K562 (cell line): ENCODE data around the gene PTGES3. TPM values are rescaled to one million over a fixed set of nuclear protein-coding genes. Genes with fewer than 3 reads are reported as not detected.

Source experiments
- CC2D1A ChIP-seq: fragments of 450-650 bp; IDR thresholded peaks from 2 replicates; pipeline ENCODE4 v1.6.1; 2017; ENCODE audit warnings: mild to moderate bottlenecking
- FIP1L1 ChIP-seq: fragments of 200-400 bp; formaldehyde crosslinking; IDR thresholded peaks from 2 replicates; pipeline ENCODE4 v1.6.1; 2018; ENCODE audit warnings: mild to moderate bottlenecking, low read depth, low read length; ENCODE audit not compliant: poor library complexity, severe bottlenecking
- KDM2B ChIP-seq: fragments of 250-450 bp; sonication (Bioruptor Pico); IDR thresholded peaks from 2 replicates; pipeline ENCODE4 v1.8.0; 2021; ENCODE audit warnings: mild to moderate bottlenecking, moderate library complexity
- PYGO2 ChIP-seq: fragments of 450-650 bp; IDR thresholded peaks from 2 replicates; pipeline ENCODE4 v1.6.1; 2016; ENCODE audit warnings: mild to moderate bottlenecking, missing genetic modification characterization, moderate library complexity, missing compliant biosample characterization
- ZNF282 ChIP-seq: sonication (generic); formaldehyde crosslinking; IDR thresholded peaks from 2 replicates; pipeline ENCODE4 v1.8.1; 2023; ENCODE audit warnings: missing genetic modification reagents
- ZNF354B ChIP-seq: fragments of 250-450 bp; sonication (Bioruptor Pico); IDR thresholded peaks from 2 replicates; pipeline ENCODE4 v1.4.0; 2020
- ZNF444 ChIP-seq: fragments of 250-450 bp; sonication (Bioruptor Pico); IDR thresholded peaks from 2 replicates; pipeline ENCODE4 v1.4.0; 2020; ENCODE audit warnings: mild to moderate bottlenecking, moderate library complexity
- ZNF77 ChIP-seq: fragments of 250-450 bp; sonication (Bioruptor Pico); IDR thresholded peaks from 2 replicates; pipeline ENCODE4 v1.5.0; 2020
- polyA plus RNA-seq, 8 experiments: library from polyadenylated mRNA; depleted of rRNA in 4 of 8; stranded (reverse) in 5 of 8; unstranded in 3 of 8; fragments of >200 nt; fragmentation: Nextera tagmentation in 2 of 8; fragmentation: Illumina TruSeq in 1 of 8; extraction: Ambion mirVana in 2 of 8; extraction: Trizol in 1 of 8; gene quantifications; 2 replicates each; pipeline versions ENCODE4 v1.2.1 to v1.2.3, GENCODE V29; 2011 to 2014; ENCODE audit warnings: inconsistent platforms in 1 of 8, missing spikeins in 1 of 8
- total RNA-seq, 7 experiments: library from RNA; depleted of rRNA in 6 of 7; stranded (reverse); fragments of >200 nt in 6 of 7; fragmentation: Illumina TruSeq in 2 of 7; extraction: Trizol in 2 of 7; gene quantifications; 2 replicates each; pipeline versions ENCODE4 v1.2.1 to v1.2.3, GENCODE V29; 2011 to 2021; ENCODE audit warnings: low replicate concordance in 1 of 7
- TF ChIP-seq, protein P1 (sequence below): sonication (generic); formaldehyde crosslinking; IDR thresholded peaks from 2 replicates; pipeline ENCODE4 v1.4.0; 2020; ENCODE audit warnings: mild to moderate bottlenecking, missing genetic modification reagents
- TF ChIP-seq, protein P2 (sequence below): sonication (generic); formaldehyde crosslinking; IDR thresholded peaks from 2 replicates; pipeline ENCODE4 v1.8.0; 2022; ENCODE audit warnings: missing genetic modification reagents, mild to moderate bottlenecking, moderate library complexity, borderline replicate concordance
- TF ChIP-seq, protein P3 (sequence below): sonication (generic); formaldehyde crosslinking; IDR thresholded peaks from 2 replicates; pipeline ENCODE4 v1.9.0; 2022; ENCODE audit warnings: mild to moderate bottlenecking, missing genetic modification reagents
- TF ChIP-seq, protein P4 (sequence below): fragments of 250-450 bp; sonication (Bioruptor Pico); IDR thresholded peaks from 2 replicates; pipeline ENCODE4 v1.8.0; 2022; ENCODE audit warnings: inconsistent platforms, mild to moderate bottlenecking, moderate library complexity, borderline replicate concordance
- TF ChIP-seq, protein P5 (sequence below): fragments of 450-650 bp; formaldehyde crosslinking; IDR thresholded peaks from 2 replicates; pipeline ENCODE4 v1.4.0; 2020; ENCODE audit warnings: mild to moderate bottlenecking, moderate library complexity
- TF ChIP-seq, protein P6 (sequence below): IDR thresholded peaks from 2 replicates; pipeline ENCODE4 v1.6.1; 2014; ENCODE audit warnings: antibody characterized with exemption
- TF ChIP-seq, protein P7 (sequence below): conservative IDR thresholded peaks from 2 replicates; pipeline ENCODE4 v1.6.1; 2011; ENCODE audit warnings: low read depth, mild to moderate bottlenecking, low read length; ENCODE audit not compliant: control insufficient read depth

Gene PTGES3
- total and polyA plus RNA-seq, 9 of the 15 experiments (the other 6 are each of a cell fraction or from before 2014, with no cell fraction given) = 163 to 501 (median 213) TPM

DNA sequence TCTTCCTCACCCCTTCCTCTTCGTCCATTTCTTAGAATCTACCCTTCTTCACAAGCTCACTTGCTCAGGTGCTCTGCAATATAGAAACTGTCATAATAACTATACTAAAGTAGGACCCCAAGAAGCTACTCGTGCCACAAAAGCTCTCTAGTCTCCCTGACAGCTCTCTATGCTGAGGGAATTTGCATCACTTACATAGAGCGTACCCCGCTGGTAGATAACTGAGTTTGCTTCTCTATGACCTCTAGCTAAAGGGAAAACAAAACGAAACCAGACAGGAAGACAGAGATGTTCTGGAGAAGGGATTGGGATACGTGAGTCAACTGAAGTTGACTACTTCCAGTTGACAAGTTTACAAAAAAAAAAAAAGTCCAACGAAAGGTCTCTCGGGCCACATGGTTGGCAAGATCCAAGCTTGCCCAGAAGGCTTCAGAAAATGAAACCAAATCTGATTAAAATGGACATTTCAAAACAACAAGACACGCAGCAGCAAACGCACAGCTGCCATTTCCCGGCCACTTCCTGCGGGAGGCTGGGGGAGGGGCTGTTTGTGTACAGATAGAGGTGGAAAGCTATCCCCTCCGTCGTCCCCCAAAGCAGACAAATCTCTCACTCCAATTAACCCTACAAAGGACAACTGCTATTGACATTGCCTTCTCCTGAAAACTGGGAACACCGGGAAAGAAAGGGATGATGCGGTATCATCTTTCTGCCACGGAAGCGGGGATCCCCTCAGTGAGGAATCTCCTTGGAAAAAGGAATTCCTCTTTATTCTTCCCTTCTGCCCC lies 59.2 kb downstream of the PTGES3 start (continued):
- TF ChIP-seq, protein P1, sequence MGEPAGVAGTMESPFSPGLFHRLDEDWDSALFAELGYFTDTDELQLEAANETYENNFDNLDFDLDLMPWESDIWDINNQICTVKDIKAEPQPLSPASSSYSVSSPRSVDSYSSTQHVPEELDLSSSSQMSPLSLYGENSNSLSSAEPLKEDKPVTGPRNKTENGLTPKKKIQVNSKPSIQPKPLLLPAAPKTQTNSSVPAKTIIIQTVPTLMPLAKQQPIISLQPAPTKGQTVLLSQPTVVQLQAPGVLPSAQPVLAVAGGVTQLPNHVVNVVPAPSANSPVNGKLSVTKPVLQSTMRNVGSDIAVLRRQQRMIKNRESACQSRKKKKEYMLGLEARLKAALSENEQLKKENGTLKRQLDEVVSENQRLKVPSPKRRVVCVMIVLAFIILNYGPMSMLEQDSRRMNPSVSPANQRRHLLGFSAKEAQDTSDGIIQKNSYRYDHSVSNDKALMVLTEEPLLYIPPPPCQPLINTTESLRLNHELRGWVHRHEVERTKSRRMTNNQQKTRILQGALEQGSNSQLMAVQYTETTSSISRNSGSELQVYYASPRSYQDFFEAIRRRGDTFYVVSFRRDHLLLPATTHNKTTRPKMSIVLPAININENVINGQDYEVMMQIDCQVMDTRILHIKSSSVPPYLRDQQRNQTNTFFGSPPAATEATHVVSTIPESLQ (CRISPR knock-in tag) = 0 out of 2 replicates have a peak, but pooled peaks have one; percentile 41
- TF ChIP-seq ZNF444 (CRISPR knock-in tag) = no peak
- no peak for TF ChIP-seq KDM2B (CRISPR knock-in tag)
- no peak for TF ChIP-seq ZNF282 (CRISPR knock-in tag)
- TF ChIP-seq PYGO2 (tag) = no peak
- TF ChIP-seq, protein P2, sequence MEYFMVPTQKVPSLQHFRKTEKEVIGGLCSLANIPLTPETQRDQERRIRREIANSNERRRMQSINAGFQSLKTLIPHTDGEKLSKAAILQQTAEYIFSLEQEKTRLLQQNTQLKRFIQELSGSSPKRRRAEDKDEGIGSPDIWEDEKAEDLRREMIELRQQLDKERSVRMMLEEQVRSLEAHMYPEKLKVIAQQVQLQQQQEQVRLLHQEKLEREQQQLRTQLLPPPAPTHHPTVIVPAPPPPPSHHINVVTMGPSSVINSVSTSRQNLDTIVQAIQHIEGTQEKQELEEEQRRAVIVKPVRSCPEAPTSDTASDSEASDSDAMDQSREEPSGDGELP (CRISPR knock-in tag) = peak; percentile 67; the same call in 1 of the 2 replicates
- no peak for TF ChIP-seq ZNF354B (CRISPR knock-in tag)
- no peak for TF ChIP-seq CC2D1A
- TF ChIP-seq, protein P3, sequence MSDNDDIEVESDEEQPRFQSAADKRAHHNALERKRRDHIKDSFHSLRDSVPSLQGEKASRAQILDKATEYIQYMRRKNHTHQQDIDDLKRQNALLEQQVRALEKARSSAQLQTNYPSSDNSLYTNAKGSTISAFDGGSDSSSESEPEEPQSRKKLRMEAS (CRISPR knock-in tag) = no peak
- TF ChIP-seq, protein P4, sequence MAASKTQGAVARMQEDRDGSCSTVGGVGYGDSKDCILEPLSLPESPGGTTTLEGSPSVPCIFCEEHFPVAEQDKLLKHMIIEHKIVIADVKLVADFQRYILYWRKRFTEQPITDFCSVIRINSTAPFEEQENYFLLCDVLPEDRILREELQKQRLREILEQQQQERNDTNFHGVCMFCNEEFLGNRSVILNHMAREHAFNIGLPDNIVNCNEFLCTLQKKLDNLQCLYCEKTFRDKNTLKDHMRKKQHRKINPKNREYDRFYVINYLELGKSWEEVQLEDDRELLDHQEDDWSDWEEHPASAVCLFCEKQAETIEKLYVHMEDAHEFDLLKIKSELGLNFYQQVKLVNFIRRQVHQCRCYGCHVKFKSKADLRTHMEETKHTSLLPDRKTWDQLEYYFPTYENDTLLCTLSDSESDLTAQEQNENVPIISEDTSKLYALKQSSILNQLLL (CRISPR knock-in tag) = no peak
- TF ChIP-seq, protein P5, sequence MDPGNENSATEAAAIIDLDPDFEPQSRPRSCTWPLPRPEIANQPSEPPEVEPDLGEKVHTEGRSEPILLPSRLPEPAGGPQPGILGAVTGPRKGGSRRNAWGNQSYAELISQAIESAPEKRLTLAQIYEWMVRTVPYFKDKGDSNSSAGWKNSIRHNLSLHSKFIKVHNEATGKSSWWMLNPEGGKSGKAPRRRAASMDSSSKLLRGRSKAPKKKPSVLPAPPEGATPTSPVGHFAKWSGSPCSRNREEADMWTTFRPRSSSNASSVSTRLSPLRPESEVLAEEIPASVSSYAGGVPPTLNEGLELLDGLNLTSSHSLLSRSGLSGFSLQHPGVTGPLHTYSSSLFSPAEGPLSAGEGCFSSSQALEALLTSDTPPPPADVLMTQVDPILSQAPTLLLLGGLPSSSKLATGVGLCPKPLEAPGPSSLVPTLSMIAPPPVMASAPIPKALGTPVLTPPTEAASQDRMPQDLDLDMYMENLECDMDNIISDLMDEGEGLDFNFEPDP (CRISPR knock-in tag) = no peak
- TF ChIP-seq, protein P6, sequence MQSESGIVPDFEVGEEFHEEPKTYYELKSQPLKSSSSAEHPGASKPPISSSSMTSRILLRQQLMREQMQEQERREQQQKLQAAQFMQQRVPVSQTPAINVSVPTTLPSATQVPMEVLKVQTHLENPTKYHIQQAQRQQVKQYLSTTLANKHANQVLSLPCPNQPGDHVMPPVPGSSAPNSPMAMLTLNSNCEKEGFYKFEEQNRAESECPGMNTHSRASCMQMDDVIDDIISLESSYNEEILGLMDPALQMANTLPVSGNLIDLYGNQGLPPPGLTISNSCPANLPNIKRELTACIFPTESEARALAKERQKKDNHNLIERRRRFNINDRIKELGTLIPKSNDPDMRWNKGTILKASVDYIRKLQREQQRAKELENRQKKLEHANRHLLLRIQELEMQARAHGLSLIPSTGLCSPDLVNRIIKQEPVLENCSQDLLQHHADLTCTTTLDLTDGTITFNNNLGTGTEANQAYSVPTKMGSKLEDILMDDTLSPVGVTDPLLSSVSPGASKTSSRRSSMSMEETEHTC = no peak
- no peak for TF ChIP-seq ZNF77 (CRISPR knock-in tag)
- no peak for TF ChIP-seq FIP1L1
- TF ChIP-seq, protein P7, sequence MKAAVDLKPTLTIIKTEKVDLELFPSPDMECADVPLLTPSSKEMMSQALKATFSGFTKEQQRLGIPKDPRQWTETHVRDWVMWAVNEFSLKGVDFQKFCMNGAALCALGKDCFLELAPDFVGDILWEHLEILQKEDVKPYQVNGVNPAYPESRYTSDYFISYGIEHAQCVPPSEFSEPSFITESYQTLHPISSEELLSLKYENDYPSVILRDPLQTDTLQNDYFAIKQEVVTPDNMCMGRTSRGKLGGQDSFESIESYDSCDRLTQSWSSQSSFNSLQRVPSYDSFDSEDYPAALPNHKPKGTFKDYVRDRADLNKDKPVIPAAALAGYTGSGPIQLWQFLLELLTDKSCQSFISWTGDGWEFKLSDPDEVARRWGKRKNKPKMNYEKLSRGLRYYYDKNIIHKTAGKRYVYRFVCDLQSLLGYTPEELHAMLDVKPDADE = 0 out of 2 replicates have a peak, but pooled peaks have one; percentile 28
